Measurements from ENCODE around the gene NOL7.

NOL7 gene

DNA sequence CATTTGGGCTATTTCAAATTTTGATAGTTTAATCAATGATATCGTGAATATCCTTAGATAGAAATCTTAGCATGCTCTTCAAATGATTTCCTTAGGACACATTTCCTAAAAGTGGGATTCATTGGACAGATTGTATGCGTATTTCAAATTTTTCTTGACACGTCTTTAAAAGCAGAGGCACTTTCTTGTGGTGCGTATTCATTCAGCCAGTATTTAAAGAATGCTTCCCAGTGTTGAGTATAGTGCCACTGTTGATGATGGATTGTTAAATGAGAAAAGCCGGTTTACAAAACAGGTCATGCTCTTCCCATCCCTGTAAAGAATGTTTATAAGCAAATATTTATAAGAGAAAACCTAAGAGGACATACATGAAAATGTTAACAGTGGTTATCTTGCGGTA is 15.1 kb upstream of the NOL7 start:
- DNase-seq = no peak

DNA sequence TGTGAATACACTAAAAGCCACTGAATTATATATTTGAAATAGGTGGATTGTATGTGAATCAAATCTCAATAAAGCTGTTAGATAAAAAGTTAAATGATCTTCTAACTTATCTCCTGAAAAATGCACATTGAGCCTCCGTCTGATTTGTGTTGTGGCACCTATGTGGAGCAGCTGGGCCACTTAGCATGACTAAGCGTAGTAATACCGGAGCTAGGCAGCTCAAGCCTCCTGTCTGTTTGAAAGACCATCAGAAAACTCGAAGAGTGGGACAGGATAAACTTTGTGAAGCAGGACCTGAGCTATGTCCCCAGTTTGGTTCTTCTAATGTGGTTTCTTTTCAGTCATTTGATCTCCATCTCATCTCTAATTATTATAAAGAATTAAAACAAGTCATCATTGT is 11.0 kb upstream of the NOL7 start:
- no peak for DNase-seq

DNA sequence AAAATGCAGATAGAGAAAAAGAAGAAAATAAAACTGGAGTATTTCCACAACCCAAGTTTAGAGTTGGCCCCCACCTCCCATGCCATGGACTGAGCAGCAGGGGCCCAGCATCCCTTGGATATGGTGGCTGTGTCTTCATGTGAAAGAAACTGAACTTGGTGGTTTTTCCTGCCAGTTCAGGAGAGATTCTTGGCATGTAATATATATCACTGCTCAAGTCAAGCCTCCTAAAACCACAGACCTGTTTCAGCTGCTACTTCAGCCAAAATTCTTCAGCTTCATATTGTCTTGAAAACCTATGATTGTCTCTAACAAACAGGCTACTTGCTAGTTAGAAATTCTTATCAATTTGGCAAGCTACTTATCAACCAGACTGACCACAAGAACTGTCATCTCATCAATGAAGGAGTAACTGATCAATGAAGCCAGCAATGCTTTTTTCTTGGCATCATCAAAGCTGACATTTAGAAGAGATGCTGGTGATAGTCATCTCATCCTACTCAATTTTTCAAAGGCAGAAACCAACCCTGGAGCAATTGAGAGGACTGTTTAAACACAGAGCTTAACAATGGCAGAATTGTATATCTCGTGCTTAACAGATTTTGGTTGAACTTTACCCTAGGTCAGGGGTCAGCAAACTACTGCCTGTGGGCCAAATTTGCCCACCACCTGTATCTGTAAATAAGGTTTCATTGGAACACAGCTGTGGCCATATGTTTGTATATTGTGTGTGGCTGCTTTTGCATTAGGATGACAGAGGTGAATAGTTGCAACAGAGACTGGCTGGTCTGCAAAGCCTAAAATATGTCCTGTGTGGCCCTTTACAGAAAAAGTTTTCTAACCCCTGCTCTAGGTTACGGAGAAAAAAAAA is 10.4 kb upstream of the NOL7 start:
- DNase-seq = no peak

DNA sequence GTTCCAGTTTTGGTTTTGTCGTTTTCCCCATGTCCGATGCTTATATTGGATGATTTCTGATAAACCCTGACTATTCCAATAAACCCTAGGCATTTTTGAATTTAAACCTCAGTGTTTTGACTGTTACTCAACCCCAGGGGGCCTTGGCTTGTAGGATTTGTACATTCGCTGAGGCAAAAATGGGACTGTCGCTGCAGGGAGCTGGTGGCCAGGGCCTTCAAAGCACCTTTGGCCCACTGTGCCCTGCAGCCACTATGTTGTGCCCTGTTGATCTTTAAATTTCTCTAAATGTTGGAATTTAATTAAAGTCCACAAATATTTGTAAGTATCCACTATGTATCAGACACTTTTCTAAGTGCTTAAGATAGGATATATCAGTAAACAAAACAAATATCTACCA is 9.5 kb upstream of the NOL7 start:
- no peak for DNase-seq

DNA sequence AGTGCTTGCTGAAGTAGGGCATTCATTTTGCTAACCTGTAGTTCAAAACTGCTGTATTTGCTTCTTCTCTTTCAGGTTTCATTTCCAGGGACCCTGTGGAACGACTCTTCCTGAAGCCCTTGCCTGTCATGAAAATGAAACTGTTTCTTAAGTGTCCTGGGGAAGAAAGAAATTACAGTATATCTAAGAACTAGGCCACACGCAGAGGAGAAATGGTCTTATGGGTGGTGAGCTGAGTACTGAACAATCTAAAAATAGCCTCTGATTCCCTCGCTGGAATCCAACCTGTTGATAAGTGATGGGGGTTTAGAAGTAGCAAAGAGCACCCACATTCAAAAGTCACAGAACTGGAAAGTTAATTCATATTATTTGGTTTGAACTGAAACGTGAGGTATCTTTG is 3.4 kb upstream of the NOL7 start:
- no peak for DNase-seq

DNA sequence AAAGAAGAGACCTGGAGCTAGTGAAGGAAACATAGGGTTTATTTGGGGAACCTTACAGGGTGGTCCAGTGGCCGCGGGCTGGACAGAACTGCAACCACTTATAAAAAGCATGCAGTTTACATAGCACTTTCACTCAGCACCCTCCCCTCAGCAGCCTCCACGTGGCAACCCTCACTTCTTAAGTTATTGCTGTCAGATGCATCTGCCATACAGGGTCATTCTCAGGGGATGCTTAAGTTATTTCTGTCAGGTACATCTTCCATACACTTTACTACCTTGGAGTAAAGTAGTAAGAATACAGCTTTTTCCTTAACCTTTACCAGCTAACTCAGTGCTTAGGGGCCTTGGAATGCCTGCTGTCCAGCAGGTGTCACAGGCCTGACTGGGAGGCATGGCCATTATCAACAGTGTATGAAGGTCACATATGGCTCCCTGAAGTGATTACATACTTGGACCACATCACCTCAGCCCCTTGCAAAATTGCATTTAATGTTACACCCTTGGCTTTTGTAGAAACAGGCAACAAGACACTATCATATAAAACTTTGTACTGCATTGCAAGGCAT is 2.0 kb upstream of the NOL7 start:
- no peak for DNase-seq

DNA sequence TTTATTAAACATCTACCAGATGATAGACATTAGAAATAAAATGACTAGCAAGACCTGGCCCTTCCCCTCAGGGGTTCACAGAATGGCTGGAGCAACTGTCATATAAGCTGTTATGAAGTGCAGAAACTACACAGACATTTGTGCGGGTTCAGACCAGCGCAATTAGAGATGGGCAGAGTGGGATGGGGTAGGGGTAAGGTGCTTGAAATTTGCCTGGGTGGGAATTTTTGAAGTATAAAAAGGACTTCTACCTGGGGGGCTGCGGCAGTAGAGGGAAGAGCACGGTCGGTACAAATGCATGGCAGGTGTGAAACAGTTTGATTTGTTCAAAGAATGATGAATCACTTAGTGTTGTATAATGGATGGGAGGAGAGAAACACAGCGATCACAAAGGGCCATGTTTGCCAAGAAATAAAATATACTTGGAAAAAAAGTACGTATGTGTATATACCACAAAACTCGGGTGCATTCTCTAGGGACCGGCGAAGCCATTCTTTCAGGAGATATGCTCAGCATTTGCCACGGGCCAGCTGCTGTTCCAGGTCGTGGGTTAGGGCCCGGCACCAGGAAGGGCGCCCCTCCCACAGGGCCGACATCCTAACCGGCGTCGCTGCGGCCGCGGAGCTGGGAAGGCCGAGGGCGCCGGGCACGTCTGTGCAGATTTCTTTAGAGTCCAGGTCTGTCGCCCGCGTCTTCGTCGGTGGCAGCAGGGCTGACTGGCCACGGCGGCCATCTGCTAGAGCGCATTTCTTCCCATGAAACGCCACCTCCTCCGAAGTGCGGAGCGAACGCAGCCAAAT is 809 bp upstream of the NOL7 start:
- no peak for DNase-seq

DNA sequence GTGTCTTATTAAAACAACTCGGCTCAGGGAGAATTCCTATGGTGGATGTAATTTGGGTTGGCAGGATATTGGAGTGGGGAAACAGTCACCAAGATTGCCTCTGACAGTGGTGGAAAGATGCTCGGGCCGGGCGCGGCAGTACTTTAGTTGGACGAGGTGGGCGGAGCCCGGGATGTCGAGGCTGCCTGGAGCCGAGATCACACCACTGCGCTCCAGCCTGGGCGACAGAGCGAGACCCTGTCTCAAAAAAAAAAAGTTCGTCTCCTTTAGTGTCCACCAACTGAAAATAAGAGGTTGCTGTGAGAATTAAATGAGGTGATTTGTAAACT is 621 bp downstream of the NOL7 start:
- no peak for DNase-seq

DNA sequence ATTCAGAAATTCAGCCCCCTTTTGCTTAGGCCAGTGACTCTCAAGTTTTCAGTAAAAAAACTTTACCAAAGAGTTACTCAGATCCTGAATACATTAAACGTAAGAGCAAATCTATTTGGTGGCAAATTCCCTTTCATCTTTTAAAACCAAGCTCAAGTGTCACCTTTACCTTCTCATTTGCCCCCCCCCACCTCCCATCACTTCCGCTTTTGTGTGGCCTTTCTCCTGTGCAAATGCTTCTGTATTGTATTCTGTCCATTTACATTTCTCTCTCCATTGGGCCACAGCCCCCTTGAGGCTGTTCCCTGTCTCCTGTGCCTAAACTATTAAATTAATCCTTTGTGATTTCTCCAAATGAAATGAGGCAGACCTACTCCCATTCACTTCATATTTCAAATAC is 1.9 kb downstream of the NOL7 start:
- no peak for DNase-seq

DNA sequence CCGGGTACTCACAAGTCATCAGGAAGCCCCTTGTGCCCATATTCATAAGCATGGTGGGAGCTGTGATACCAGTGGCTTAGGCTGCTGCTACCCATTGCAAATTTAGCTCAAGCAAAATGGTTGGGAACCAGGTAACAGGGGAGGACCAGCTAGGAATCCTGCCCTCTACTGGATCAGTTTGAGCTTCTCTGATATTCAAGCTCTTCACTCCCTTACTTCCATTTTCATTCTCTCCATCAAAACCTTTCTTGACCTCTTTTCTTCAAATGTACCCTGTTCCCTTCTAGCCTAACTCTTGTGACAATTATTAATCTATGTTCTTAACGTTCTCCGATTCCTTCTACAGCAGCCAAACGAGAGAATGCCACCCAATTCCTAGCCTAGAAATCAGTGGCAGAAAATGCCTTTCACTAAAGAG is 9.7 kb downstream of the NOL7 start:
- no peak for DNase-seq

DNA sequence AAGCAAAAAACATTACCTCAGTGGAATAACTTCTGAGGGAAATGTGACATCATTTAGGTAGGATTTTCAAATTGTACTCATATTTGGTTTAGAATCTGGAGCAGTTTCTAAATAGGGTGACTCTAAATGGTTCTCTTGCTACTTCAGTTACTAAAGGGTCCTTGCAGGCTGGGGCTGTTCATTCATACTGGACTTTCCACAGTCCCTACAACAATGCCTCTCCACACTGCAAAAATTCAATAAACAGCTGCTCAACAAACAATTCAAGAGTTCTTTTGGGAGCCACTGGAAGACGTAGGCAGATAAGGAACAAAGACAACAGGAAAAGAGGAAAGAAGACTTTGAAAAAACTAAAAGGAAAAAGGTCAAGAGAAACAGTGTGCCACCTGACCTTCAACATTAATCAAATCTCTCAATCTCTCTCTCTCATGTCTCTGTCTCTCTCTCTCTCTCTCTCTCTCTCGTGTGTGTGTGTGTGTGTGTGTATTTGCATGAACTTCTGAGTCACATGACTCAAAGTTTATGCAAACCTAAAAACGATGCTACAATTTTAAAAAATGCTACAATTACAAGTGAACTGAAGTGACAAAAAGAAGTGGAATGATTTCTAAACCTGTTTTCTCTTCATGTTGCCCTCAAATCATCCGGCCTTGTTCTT is 14.5 kb downstream of the NOL7 start:
- no peak for DNase-seq

DNA sequence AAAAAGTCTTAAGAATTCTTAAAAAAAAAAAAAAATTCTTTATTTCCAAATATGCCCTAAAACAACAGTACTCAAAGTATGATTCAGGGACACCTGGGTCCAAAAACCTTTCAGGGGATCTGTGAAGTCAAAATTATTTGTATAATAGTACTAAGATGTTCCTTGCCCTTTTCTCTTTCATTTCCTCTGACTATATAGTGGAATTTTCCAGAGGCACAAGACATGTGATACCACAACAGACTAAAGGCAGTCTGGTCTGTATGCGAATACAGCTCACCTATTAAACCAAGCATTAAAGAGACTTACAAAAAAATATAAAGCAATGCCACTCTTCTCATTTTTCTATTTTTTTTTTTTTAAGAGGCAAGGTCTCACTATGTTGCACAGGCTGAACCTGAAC is 15.4 kb downstream of the NOL7 start:
- DNase-seq = no peak

DNA sequence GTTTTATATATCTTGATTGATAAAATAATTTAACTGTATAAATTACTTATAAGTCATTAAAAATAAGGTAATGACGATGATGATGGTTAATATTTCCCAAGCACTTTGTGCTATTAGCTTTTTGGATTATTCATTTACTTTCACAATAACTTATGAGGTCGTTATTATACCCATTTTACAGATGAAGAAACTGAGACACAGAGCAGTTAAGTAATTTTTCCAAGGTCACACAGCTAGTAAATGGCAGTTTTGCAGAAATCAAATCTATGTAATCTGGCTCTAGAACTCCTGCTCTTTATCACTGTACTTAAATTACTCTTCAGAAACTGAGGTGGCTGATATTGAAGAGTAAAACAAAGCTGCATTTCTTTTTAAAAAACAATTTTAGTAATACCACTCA is 18.2 kb downstream of the NOL7 start:
- no peak for DNase-seq

DNA sequence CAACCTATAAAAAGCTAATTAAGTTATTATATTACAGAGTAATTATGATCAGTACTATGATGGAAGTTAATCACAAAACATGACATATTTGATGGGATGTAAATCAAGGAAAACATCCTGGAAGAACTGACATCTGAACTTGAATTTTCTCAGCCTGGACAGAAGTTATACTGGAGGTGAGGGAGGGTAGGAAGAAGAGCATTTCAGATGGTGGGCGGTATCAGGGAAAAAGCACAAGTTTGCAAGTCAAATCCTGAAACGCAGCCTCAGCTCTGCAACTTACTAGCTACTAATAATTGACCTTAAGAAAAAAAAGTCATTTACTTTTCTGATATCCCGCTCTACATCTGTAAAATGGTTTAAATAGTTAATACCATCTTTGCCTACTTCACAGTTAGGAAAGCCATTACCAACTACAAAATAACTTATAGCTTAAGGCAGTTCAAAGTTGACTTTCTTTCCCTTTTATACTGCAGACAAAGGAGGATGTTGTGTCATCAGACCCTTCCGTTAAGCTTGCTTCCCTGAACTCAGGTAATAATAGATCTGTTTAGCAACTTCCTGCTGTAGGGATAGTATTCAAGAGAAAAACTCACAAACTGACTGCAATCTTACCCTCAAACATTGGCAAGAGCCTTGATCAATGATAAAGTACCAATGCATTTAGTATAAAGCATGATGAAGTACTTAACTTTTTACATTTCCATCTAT is 21.0 kb downstream of the NOL7 start:
- DNase-seq = no peak

DNA sequence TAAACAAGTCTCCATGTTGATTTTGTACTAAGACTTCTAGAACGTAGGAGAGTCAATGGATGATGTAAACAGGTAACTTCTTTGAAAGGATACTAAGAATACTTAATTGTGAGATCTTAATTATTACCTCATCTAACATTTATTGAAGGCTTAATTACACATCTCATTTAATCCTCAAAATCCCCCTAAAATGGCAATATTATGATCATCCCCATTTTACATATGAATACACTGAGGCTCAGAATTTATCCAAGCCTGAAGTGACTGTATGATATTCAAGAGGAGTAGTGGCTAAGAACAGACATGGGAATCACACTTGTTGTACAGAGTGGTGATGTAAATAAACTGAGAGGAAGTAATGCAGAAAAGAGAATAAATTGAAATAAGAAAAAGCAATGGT is 22.9 kb downstream of the NOL7 start:
- no peak for DNase-seq

DNA sequence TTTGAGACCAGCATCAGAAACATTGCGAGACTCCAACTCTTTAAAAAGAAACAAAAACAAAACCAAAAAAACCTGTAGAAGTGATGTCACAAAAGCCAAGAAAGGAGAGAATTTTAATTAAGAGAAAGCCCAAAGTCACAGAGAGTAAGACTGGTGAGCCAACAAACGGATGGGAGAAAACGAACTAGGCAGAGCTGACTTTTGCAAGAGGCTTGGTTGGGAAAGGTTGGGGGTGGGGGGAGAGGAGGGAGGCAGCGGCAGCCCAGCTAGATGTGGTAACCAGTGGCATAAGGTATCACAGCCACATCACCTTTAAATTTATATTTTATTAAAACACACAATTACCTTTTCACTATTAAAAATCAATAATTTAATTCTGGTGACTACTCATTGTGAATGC is 23.5 kb downstream of the NOL7 start:
- no peak for DNase-seq

DNA sequence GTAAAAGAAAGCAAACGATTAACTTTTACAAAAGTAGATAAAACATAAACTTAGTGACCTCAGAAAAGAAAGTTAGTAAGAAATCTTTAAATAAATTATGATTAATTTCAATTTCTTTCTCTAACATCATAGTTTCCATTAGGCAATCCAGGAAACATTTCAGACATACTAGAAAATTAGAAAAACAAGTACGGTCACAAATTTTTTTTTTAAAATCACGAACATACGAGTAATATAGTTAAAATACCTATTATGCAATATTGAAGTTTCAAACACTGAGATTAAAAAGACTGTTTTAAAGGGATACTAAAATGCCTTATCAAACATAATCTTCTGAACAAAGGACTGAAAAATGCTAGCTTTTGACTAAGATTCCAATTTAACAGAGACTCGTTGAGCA is 26.2 kb downstream of the NOL7 start:
- no peak for DNase-seq

DNA sequence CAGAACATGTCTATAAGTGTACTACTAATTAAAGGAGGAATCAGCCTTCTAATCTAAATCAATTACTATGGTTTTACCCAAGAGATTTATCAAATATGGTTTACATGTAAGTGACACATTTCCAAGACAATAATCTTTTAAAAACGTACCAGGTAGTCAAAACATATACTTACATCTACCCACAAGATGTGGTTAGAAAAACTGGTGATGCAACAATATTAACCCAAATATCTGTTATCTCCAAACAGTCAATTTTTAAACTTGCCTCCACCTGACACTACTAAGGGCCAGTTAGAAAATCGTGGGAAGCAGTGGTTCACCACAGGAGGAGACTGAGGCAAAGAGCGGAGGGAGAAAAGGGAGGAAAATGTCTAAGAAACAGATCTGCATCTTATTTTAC is 28.0 kb downstream of the NOL7 start:
- no peak for DNase-seq

DNA sequence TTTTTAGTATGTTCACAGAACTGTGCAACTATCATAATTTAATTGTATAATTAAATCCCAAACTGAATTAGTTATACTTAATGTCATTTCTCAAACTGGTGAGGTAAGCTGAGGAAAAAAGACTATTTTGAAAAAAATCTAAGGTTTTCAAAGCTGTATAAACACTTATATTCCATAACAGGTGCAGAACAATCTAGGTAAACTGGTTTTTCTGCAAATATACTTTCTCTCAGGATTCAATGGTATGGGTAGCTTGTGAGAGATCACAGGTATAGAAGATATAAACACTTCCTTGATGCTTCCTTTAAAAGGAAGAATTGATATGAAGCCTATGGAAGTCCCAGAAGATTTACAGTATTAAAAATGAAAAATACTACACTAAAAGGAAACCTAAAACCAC is 33.7 kb downstream of the NOL7 start:
- DNase-seq = no peak

DNA sequence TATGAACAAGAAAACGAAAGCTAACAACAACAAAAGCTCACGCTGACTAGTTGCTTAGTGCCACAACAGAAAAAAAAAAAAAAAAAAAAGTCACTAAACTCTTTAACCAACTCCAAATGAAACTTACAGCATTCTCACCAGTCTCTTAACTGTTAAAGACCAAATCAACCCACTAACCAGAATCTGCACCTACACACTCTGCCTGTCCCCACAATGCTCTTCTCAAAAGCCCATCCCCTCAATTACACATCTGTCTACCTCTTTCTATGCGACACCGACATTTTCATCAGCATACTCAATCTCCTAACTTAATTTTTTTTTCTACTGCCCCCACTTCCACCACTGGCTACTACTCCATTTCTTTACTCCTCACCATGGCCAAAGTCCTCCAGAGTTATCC is 34.3 kb downstream of the NOL7 start:
- no peak for DNase-seq

DNA sequence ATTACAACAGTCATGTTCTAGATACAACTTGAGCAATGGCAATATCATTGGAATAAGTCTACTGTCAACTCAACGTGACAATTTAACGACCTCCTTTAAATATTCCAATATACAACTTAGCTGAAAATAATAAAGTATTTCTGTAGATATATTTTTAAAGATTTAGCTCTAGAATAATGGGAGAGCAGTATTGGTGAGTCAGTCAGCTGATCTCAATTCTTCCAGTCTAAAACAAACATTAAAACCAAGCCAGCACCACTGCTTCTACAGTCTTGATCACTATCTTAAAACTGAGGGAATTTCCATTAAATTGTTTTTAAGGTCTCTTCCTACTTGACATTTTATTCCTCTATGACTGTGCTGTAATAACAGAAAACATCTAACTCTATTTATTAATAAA is 38.2 kb downstream of the NOL7 start:
- DNase-seq = no peak

DNA sequence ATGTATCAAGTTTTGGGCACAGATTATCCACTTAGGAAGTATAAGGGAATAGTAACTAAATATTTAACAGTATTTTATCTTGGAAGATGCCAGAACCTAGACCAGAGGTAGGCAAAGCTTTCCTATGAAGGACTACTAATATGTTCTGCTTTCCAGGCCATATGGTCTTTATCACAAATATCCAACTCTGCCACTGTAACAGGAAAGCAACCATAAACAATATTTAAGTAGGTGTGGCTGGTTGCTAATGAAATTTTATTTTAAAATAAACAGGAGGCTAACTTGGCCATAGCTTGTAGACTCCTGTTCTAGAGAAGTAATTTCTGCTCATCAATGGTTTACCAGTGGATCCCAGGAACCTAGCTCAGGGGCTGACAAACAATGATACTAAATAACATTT is 39.4 kb downstream of the NOL7 start:
- no peak for DNase-seq

DNA sequence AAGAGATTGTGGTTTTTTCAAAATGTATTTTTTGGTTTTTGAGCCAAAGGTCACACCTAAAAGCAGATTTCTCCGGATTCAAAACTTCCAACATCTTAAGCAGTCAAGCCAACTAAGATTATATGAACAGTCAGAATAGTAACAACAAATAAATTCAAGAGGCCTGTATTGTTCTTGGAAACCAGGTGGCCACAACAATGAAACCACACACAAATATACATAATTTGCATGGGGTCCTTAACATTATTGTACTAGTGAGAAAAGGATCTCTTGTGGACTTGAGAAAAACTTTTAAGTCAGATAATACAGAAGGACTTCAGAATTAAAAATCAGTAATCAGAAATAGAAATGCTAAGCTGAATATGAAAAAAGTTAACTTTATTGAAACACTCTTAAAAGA is 40.6 kb downstream of the NOL7 start:
- no peak for DNase-seq
